ENCODE measurements around the gene LENG1. TPM values are rescaled to one million over a fixed set of nuclear protein-coding genes. Genes with fewer than 3 reads are reported as not detected.

Gene LENG1
- total and polyA plus RNA-seq, 9 of the 15 experiments (the other 6 are each of a cell fraction or from before 2014, with no cell fraction given): 0.30 to 10.5 (median 4.7) TPM

- TF ChIP-seq TSHZ1 (CRISPR knock-in tag; IDR thresholded peaks at IDR 0.05) (no peak), CCNT2 (IDR thresholded peaks at IDR 0.05; ENCODE audit: borderline replicate concordance, extremely low read depth, insufficient read length, low read depth, low read length) (peak; percentile 78), BRF1 (IDR thresholded peaks at IDR 0.05; ENCODE audit: borderline replicate concordance, extremely low read depth, insufficient read length) (no peak), IRF1 (CRISPR knock-in tag; IDR thresholded peaks at IDR 0.05; ENCODE audit: borderline replicate concordance) (no peak), L3MBTL2 (IDR thresholded peaks at IDR 0.05) (peak; percentile 60), POLR2B (IDR thresholded peaks at IDR 0.05; ENCODE audit: low read depth, partially characterized antibody) (peak; percentile 26), ATF3 (IDR thresholded peaks at IDR 0.05) (no peak), ATF3 (CRISPR knock-in tag; conservative IDR thresholded peaks at IDR 0.05) (no peak), ZNF778 (CRISPR knock-in tag; IDR thresholded peaks at IDR 0.05) (no peak), CTBP1 (IDR thresholded peaks at IDR 0.05; ENCODE audit: borderline replicate concordance) (peak; percentile 59), HDAC2 (IDR thresholded peaks at IDR 0.05) (0 out of 2 replicates have a peak, but pooled peaks have one; percentile 18), CBX1 (IDR thresholded peaks at IDR 0.05; ENCODE audit: low read depth) (0 out of 2 replicates have a peak, but pooled peaks have one; percentile 16), NCOA6 (IDR thresholded peaks at IDR 0.05) (no peak), TFAP4 (CRISPR knock-in tag; IDR thresholded peaks at IDR 0.05; ENCODE audit: borderline replicate concordance) (peak; percentile 90)
- TF ChIP-seq, protein P1, sequence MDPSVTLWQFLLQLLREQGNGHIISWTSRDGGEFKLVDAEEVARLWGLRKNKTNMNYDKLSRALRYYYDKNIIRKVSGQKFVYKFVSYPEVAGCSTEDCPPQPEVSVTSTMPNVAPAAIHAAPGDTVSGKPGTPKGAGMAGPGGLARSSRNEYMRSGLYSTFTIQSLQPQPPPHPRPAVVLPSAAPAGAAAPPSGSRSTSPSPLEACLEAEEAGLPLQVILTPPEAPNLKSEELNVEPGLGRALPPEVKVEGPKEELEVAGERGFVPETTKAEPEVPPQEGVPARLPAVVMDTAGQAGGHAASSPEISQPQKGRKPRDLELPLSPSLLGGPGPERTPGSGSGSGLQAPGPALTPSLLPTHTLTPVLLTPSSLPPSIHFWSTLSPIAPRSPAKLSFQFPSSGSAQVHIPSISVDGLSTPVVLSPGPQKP (CRISPR knock-in tag; IDR thresholded peaks at IDR 0.05): no peak
- TF ChIP-seq, protein P2, sequence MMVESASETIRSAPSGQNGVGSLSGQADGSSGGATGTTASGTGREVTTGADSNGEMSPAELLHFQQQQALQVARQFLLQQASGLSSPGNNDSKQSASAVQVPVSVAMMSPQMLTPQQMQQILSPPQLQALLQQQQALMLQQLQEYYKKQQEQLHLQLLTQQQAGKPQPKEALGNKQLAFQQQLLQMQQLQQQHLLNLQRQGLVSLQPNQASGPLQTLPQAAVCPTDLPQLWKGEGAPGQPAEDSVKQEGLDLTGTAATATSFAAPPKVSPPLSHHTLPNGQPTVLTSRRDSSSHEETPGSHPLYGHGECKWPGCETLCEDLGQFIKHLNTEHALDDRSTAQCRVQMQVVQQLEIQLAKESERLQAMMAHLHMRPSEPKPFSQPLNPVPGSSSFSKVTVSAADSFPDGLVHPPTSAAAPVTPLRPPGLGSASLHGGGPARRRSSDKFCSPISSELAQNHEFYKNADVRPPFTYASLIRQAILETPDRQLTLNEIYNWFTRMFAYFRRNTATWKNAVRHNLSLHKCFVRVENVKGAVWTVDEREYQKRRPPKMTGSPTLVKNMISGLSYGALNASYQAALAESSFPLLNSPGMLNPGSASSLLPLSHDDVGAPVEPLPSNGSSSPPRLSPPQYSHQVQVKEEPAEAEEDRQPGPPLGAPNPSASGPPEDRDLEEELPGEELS (CRISPR knock-in tag; IDR thresholded peaks at IDR 0.05; ENCODE audit: borderline replicate concordance): peak; percentile 32; the same call in 1 of the 2 replicates
Measured at GRCh38 chr19:54191011-54191810, 31.7 kb upstream of the LENG1 start, which contains the start of gene TSEN34 (continued).

All from K562 (cell line).